Chondrocyte (in vitro differentiated cells): Measurements from ENCODE around the gene KCNK3. TPM values are rescaled to one million over a fixed set of nuclear protein-coding genes. Genes with fewer than 3 reads are reported as not detected.

Experiments
- DNase-seq: peaks from one replicate; pipeline ENCODE4 v3.0.0; 2021; ENCODE audit warnings: mixed read lengths, low spot score
- H3K27ac Mint-ChIP-seq: one replicate; pipeline ENCODE4 v1.8.0; 2021; ENCODE audit warnings: mild to moderate bottlenecking, moderate library complexity, mixed read lengths; ENCODE audit not compliant: unreplicated experiment
- H3K27me3 Mint-ChIP-seq: 2 replicates; pipeline ENCODE4 v1.8.0; 2021; ENCODE audit warnings: low read depth, mixed read lengths
- H3K36me3 Mint-ChIP-seq: 2 replicates; pipeline ENCODE4 v1.8.0; 2021; ENCODE audit warnings: low read depth, mixed read lengths
- H3K4me1 Mint-ChIP-seq: 2 replicates; pipeline ENCODE4 v1.8.0; 2021; ENCODE audit warnings: low read depth, mild to moderate bottlenecking, mixed read lengths
- H3K4me3 Mint-ChIP-seq: one replicate; pipeline ENCODE4 v1.8.0; 2021; ENCODE audit warnings: mild to moderate bottlenecking, moderate library complexity, mixed read lengths; ENCODE audit not compliant: unreplicated experiment
- H3K9me3 Mint-ChIP-seq: 2 replicates; pipeline ENCODE4 v1.8.0; 2021; ENCODE audit warnings: low read depth, mixed read lengths
- CTCF ChIP-seq: fragments of 200-600 bp; sonication (generic); IDR thresholded peaks from 2 replicates; pipeline ENCODE4 v1.5.0; 2021; ENCODE audit warnings: antibody characterized with exemption, mild to moderate bottlenecking, moderate library complexity
- total RNA-seq: library from RNA; stranded (reverse); gene quantifications from 3 replicates; pipeline ENCODE4 v1.2.1, GENCODE V29; 2021

The KCNK3 gene
- total RNA-seq, 1 donor from 2014 or later, result 2.9 TPM

GRCh38 chr2:26666671-26667070 is 25.9 kb upstream of the KCNK3 start:
- H3K9me3 Mint-ChIP-seq, result peaks cover 7% of the 10 kb centered on the region
- TF ChIP-seq CTCF, result no peak
- peaks cover 34% of the 10 kb centered on the region for H3K27me3 Mint-ChIP-seq
- no peak overlapping the region for H3K4me3 Mint-ChIP-seq
- no peak for DNase-seq
- no peak overlapping the region for H3K27ac Mint-ChIP-seq
- H3K4me1 Mint-ChIP-seq, result peaks cover 6% of the 10 kb centered on the region
- H3K36me3 Mint-ChIP-seq, result peaks cover 2% of the 10 kb centered on the region

- DNase-seq, result no peak
- no peak overlapping the region for H3K27ac Mint-ChIP-seq
- peaks cover 45% of the 10 kb centered on the region for H3K27me3 Mint-ChIP-seq
- peaks cover 6% of the 10 kb centered on the region for H3K9me3 Mint-ChIP-seq
- TF ChIP-seq CTCF, result no peak
- no peak overlapping the region for H3K4me3 Mint-ChIP-seq
- H3K36me3 Mint-ChIP-seq, result peaks cover 2% of the 10 kb centered on the region
- peaks cover 6% of the 10 kb centered on the region for H3K4me1 Mint-ChIP-seq
These were observed 24.5 kb upstream of the KCNK3 start for GRCh38 chr2:26668041-26668440.

- H3K4me1 Mint-ChIP-seq, result peaks cover 6% of the 10 kb centered on the region
- H3K27me3 Mint-ChIP-seq, result peaks cover 47% of the 10 kb centered on the region
- no peak overlapping the region for H3K27ac Mint-ChIP-seq
- DNase-seq, result peak; percentile 36
- H3K9me3 Mint-ChIP-seq, result peaks cover 3% of the 10 kb centered on the region
- no peak for TF ChIP-seq CTCF
- H3K36me3 Mint-ChIP-seq, result peaks cover 2% of the 10 kb centered on the region
- no peak overlapping the region for H3K4me3 Mint-ChIP-seq
These were observed 23.4 kb upstream of the KCNK3 start for GRCh38 chr2:26668856-26669750.

DNA sequence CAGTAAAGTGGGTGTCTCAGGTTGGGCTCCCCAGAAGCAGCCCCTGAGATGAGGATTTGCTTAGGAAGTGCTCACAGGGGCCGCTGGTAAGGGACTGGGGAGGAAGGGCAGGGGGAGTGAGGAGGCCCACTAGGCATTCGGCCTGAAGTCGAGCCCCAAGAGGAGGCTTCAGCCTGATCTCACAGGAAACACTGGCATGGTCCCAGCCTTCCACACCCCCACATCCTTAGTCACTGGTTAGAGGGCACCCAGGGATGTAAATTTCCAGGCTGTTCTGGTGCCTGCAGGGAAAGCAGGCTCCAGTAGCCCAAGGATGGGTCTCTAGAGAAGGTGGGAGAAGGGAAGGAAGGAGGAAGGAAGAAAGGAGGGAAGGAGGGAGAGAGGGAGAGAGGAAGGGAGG is 22.4 kb upstream of the KCNK3 start:
- Mint-ChIP-seq H3K27me3 (peaks cover 42% of the 10 kb centered on the region), H3K4me3 (no peak overlapping the region), H3K4me1 (peaks cover 6% of the 10 kb centered on the region), H3K27ac (no peak overlapping the region), H3K36me3 (peaks cover 2% of the 10 kb centered on the region), H3K9me3 (peaks cover 3% of the 10 kb centered on the region)
- peak; percentile 34 for DNase-seq
- TF ChIP-seq CTCF, result no peak

GRCh38 chr2:26670931-26671460 is 21.5 kb upstream of the KCNK3 start:
- H3K9me3 Mint-ChIP-seq, result no peaks in the 10 kb centered on the region
- H3K27me3 Mint-ChIP-seq, result peaks cover 40% of the 10 kb centered on the region
- H3K36me3 Mint-ChIP-seq, result no peaks in the 10 kb centered on the region
- DNase-seq, result peak; percentile 54
- H3K4me3 Mint-ChIP-seq, result no peak overlapping the region
- H3K27ac Mint-ChIP-seq, result no peak overlapping the region
- TF ChIP-seq CTCF, result no peak
- peaks cover 6% of the 10 kb centered on the region for H3K4me1 Mint-ChIP-seq
